Ascending aorta (tissue), 2 donors: ENCODE measurements around the gene OR2AP1. TPM values are rescaled to one million over a fixed set of nuclear protein-coding genes. Genes with fewer than 3 reads are reported as not detected.

Source experiments
- DNase-seq, 2 donors: peaks; one replicate each; pipeline ENCODE4 v3.0.0-alpha.2; 2019; ENCODE audit warnings: low spot score in 2 of 2
- H3K27ac ChIP-seq, 2 donors: fragments of 200-600 bp; sonication (generic); one replicate each; pipeline ENCODE4 v1.5.1; 2016 to 2017; ENCODE audit warnings: mild to moderate bottlenecking in 1 of 2
- H3K27me3 ChIP-seq: fragments of 200-600 bp; sonication (generic); one replicate; pipeline ENCODE4 v1.5.1; 2017
- H3K36me3 ChIP-seq, 2 donors: fragments of 200-600 bp; sonication (generic); one replicate each; pipeline ENCODE4 v1.5.1; 2016
- H3K4me1 ChIP-seq, 2 donors: fragments of 200-600 bp; sonication (generic); one replicate each; pipeline ENCODE4 v1.5.1; 2016 to 2017; ENCODE audit warnings: mild to moderate bottlenecking in 1 of 2
- H3K4me3 ChIP-seq, 2 donors: fragments of 200-600 bp; sonication (generic); one replicate each; pipeline ENCODE4 v1.5.1; 2016 to 2017; ENCODE audit warnings: mild to moderate bottlenecking in 1 of 2
- H3K9me3 ChIP-seq, 2 donors: fragments of 200-600 bp; sonication (generic); one replicate each; pipeline ENCODE4 v1.5.1; 2016
- intact Hi-C: fragments of 100-400 bp; cut with DNase I; formaldehyde crosslinking; loops from one replicate; pipeline ENCODE4 v1.15.1; 2023
- total RNA-seq: library from RNA; depleted of rRNA; stranded (reverse); fragments of >200 nt; gene quantifications from one replicate; pipeline ENCODE4 v1.1.0, GENCODE V29; 2016
- TF ChIP-seq, protein P1 (sequence below), 3 experiments: fragments of 200-600 bp in 2 of 3; fragments of 450-650 bp in 1 of 3; sonication (generic) in 2 of 3; IDR thresholded peaks; one replicate each; pipeline ENCODE4 v1.5.1; 2016 to 2019; ENCODE audit warnings: antibody characterized with exemption in 3 of 3, mild to moderate bottlenecking in 1 of 3, moderate library complexity in 1 of 3

Gene OR2AP1
- total RNA-seq, 1 donor from 2014 or later: not detected

- DNase-seq: no peak
- Histone ChIP-seq H3K36me3 (no peaks in the 10 kb centered on the region), H3K4me3 (no peak overlapping the region), H3K27me3 (no peaks in the 10 kb centered on the region), H3K27ac (no peak overlapping the region), H3K4me1 (no peaks in the 10 kb centered on the region), H3K9me3 (peaks cover 0 to 8% of the 10 kb centered on the region in 2 donors)
- intact Hi-C loops: loop anchor here (5.0 kb wide), 1 partner anchor 622 kb away; no protein-coding TSS in a partner anchor
- TF ChIP-seq, protein P1, sequence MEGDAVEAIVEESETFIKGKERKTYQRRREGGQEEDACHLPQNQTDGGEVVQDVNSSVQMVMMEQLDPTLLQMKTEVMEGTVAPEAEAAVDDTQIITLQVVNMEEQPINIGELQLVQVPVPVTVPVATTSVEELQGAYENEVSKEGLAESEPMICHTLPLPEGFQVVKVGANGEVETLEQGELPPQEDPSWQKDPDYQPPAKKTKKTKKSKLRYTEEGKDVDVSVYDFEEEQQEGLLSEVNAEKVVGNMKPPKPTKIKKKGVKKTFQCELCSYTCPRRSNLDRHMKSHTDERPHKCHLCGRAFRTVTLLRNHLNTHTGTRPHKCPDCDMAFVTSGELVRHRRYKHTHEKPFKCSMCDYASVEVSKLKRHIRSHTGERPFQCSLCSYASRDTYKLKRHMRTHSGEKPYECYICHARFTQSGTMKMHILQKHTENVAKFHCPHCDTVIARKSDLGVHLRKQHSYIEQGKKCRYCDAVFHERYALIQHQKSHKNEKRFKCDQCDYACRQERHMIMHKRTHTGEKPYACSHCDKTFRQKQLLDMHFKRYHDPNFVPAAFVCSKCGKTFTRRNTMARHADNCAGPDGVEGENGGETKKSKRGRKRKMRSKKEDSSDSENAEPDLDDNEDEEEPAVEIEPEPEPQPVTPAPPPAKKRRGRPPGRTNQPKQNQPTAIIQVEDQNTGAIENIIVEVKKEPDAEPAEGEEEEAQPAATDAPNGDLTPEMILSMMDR (IDR thresholded peaks at IDR 0.05): no peak
Observed at GRCh38 chr12:55614764-55615163, 42.5 kb downstream of the OR2AP1 start.

GRCh38 chr12:55619354-55620138 lies 47.3 kb downstream of the OR2AP1 start:
- Histone ChIP-seq H3K9me3 (peaks cover 0 to 8% of the 10 kb centered on the region in 2 donors), H3K4me1 (no peaks in the 10 kb centered on the region), H3K27ac (no peak overlapping the region), H3K4me3 (no peak overlapping the region), H3K27me3 (no peaks in the 10 kb centered on the region), H3K36me3 (no peaks in the 10 kb centered on the region)
- intact Hi-C loops: loop anchor here (1.0 to 5.0 kb wide), 2 partner anchors 430 to 627 kb away; no protein-coding TSS in a partner anchor
- no peak for DNase-seq
- TF ChIP-seq, protein P1 (IDR thresholded peaks at IDR 0.05): peak; percentile 69 to 80 (median 70)

DNA sequence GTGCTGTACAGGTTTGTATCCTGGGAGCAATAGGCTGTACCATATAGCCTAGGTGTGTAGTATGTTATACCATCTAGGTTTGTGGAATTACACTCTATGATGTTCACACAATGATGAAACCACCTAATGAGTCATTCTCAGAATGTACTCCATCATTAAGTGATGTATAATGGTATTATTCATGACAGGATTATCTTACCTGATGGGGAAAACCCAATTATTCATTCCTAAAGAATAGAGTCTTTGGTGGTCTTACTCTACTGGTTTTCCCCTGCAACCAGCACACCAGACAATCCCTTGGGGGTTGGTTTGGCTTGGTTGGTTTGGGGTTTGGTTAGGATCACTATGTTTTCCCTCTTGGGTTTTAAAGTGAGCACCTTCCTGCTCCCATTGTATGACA lies 51.8 kb downstream of the OR2AP1 start:
- TF ChIP-seq, protein P1 (IDR thresholded peaks at IDR 0.05): no peak
- no peaks in the 10 kb centered on the region for H3K4me1 ChIP-seq
- no peak overlapping the region for H3K27ac ChIP-seq
- H3K4me3 ChIP-seq: no peak overlapping the region
- intact Hi-C loops: no loop called here
- no peaks in the 10 kb centered on the region for H3K27me3 ChIP-seq
- no peaks in the 10 kb centered on the region for H3K36me3 ChIP-seq
- DNase-seq: no peak
- no peaks in the 10 kb centered on the region for H3K9me3 ChIP-seq

Other genes with a start within 250 kb of the OR2AP1 start
- gene OR6C3, start 241.7 kb upstream of the OR2AP1 start, total RNA-seq: not detected
- gene OR6C75, start 209.5 kb upstream of the OR2AP1 start, total RNA-seq: not detected
- not detected for gene OR6C65, start 171.9 kb upstream of the OR2AP1 start, total RNA-seq
- gene OR6C76, start 146.2 kb upstream of the OR2AP1 start, total RNA-seq: not detected
- gene OR6C2, start 128.4 kb upstream of the OR2AP1 start, total RNA-seq: not detected
- gene OR6C70, start 102.3 kb upstream of the OR2AP1 start, total RNA-seq: not detected
- not detected for gene OR6C68, start 80.1 kb upstream of the OR2AP1 start, total RNA-seq
- gene OR6C4, start 22.9 kb upstream of the OR2AP1 start, total RNA-seq: not detected
- not detected for gene OR10P1, start 64.4 kb downstream of the OR2AP1 start, total RNA-seq
- 246 TPM for gene ITGA7, start 135.4 kb downstream of the OR2AP1 start, total RNA-seq
- gene BLOC1S1, start 143.6 kb downstream of the OR2AP1 start, total RNA-seq: 57.2 TPM
- 3.6 TPM for gene RDH5, start 147.9 kb downstream of the OR2AP1 start, total RNA-seq
- 566 TPM for gene CD63, start 156.5 kb downstream of the OR2AP1 start, total RNA-seq
- 1.6 TPM for gene GDF11, start 170.7 kb downstream of the OR2AP1 start, total RNA-seq
- gene SARNP, start 245.3 kb downstream of the OR2AP1 start, total RNA-seq: 13.4 TPM
- 13.8 TPM for gene ORMDL2, start 245.6 kb downstream of the OR2AP1 start, total RNA-seq